Neural progenitor cell (in vitro differentiated cells): ENCODE data around the gene GRIP1. TPM values are rescaled to one million over a fixed set of nuclear protein-coding genes. Genes with fewer than 3 reads are reported as not detected.

ENCODE experiments used
- DNase-seq: peaks from one replicate; pipeline ENCODE4 v3.0.0-alpha.2; 2016; ENCODE audit warnings: low spot score
- H2AFZ ChIP-seq: fragments of 200-600 bp; sonication (generic); replicated peaks from 2 replicates; pipeline ENCODE4 v1.6.1; 2016; ENCODE audit warnings: antibody characterized with exemption
- H3F3A ChIP-seq: fragments of 200-600 bp; sonication (generic); 2 replicates; pipeline ENCODE4 v1.6.1; 2016; ENCODE audit warnings: antibody characterized with exemption, low read depth
- H3K27ac ChIP-seq: fragments of 200-600 bp; sonication (generic); 2 replicates; pipeline ENCODE4 v1.5.1; 2016; ENCODE audit warnings: mild to moderate bottlenecking
- H3K27me3 ChIP-seq: fragments of 200-600 bp; sonication (generic); 2 replicates; pipeline ENCODE4 v1.6.1; 2016; ENCODE audit warnings: mild to moderate bottlenecking, moderate library complexity
- H3K36me3 ChIP-seq: fragments of 200-600 bp; sonication (generic); 2 replicates; pipeline ENCODE4 v1.5.1; 2016
- H3K4me1 ChIP-seq: fragments of 200-600 bp; sonication (generic); 2 replicates; pipeline ENCODE4 v1.6.1; 2016; ENCODE audit warnings: mixed run types
- H3K4me2 ChIP-seq: fragments of 200-600 bp; sonication (generic); 2 replicates; pipeline ENCODE4 v1.6.1; 2016
- H3K4me3 ChIP-seq: fragments of 200-600 bp; sonication (generic); 2 replicates; pipeline ENCODE4 v1.5.1; 2016
- H3K79me2 ChIP-seq: fragments of 200-600 bp; sonication (generic); 2 replicates; pipeline ENCODE4 v1.6.1; 2016; ENCODE audit warnings: low read depth
- H3K9ac ChIP-seq: fragments of 200-600 bp; sonication (generic); 2 replicates; pipeline ENCODE4 v1.6.1; 2016
- H3K9me3 ChIP-seq: fragments of 200-600 bp; sonication (generic); 2 replicates; pipeline ENCODE4 v1.5.1; 2016; ENCODE audit warnings: low read depth
- H4K20me1 ChIP-seq: fragments of 200-600 bp; sonication (generic); 2 replicates; pipeline ENCODE4 v1.6.1; 2016; ENCODE audit warnings: low read depth
- H3K27ac Mint-ChIP-seq: 3 replicates; pipeline ENCODE4 v1.8.0; 2021; ENCODE audit warnings: mixed read lengths
- H3K27me3 Mint-ChIP-seq: 2 replicates; pipeline ENCODE4 v1.8.0; 2022; ENCODE audit warnings: low read depth, mild to moderate bottlenecking, inconsistent platforms, moderate library complexity, mixed read lengths; ENCODE audit not compliant: insufficient read depth
- H3K36me3 Mint-ChIP-seq: 3 replicates; pipeline ENCODE4 v1.8.0; 2021; ENCODE audit warnings: mixed read lengths
- H3K4me1 Mint-ChIP-seq: 3 replicates; pipeline ENCODE4 v1.8.0; 2021; ENCODE audit warnings: mixed read lengths
- H3K4me3 Mint-ChIP-seq: 3 replicates; pipeline ENCODE4 v1.8.0; 2021; ENCODE audit warnings: mild to moderate bottlenecking, moderate library complexity, mixed read lengths
- H3K9me3 Mint-ChIP-seq: 3 replicates; pipeline ENCODE4 v1.8.0; 2020; ENCODE audit warnings: mixed read lengths
- EZH2 ChIP-seq: fragments of 200-600 bp; sonication (generic); IDR thresholded peaks from 2 replicates; pipeline ENCODE4 v1.6.1; 2017; ENCODE audit warnings: antibody characterized with exemption, mild to moderate bottlenecking, moderate library complexity
- EZH2phosphoT487 ChIP-seq: fragments of 200-600 bp; sonication (generic); IDR thresholded peaks from 2 replicates; pipeline ENCODE4 v1.6.1; 2017; ENCODE audit warnings: antibody characterized with exemption
- total RNA-seq: library from RNA; depleted of rRNA; stranded (reverse); fragments of >200 nt; gene quantifications from 2 replicates; pipeline ENCODE4 v1.2.3, GENCODE V29; 2015; ENCODE audit warnings: low replicate concordance
- TF ChIP-seq, protein P1 (sequence below): fragments of 200-600 bp; sonication (generic); IDR thresholded peaks from 2 replicates; pipeline ENCODE4 v1.5.1; 2017; ENCODE audit warnings: antibody characterized with exemption, mild to moderate bottlenecking

GRIP1 gene
- total RNA-seq, 1 donor from 2014 or later: 38.2 TPM

- H3K36me3 Mint-ChIP-seq: no peaks in the 10 kb centered on the region
Measured at GRCh38 chr12:66467932-66468331, 210.9 kb downstream of the GRIP1 start.

DNA sequence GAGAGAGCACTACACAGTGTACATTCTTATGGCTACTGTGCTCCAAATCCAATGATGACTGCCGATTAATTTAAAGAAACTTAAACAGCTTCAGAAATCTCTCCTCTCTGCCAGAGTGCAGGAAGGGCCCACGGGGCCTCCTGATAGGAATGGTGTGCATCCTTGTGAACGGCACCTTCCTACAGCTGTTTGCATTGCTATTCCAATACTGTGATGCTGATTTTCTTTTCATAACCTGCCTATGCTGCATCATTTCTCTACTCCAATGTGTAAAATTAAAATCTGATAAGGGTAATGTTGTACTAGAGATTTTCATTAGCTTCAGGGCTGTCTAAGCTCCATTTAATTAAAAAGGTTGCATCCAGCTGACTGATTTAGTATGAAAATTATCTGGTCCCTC is 217.5 kb downstream of the GRIP1 start:
- H3K4me3 Mint-ChIP-seq: no peak overlapping the region
- peaks cover 2% of the 10 kb centered on the region for H3K27me3 Mint-ChIP-seq
- Histone ChIP-seq H3K9ac (no peak overlapping the region), H4K20me1 (no peaks in the 10 kb centered on the region), H3K27me3 (no peaks in the 10 kb centered on the region), H3F3A (no peaks in the 10 kb centered on the region), H2AFZ (no peak overlapping the region), H3K79me2 (no peaks in the 10 kb centered on the region), H3K4me3 (no peak overlapping the region), H3K36me3 (no peaks in the 10 kb centered on the region), H3K27ac (no peak overlapping the region), H3K4me2 (no peak overlapping the region), H3K9me3 (no peaks in the 10 kb centered on the region), H3K4me1 (no peaks in the 10 kb centered on the region)
- H3K4me1 Mint-ChIP-seq: peaks cover 4% of the 10 kb centered on the region
- TF ChIP-seq EZH2 (no peak), EZH2phosphoT487 (no peak)
- TF ChIP-seq, protein P1, sequence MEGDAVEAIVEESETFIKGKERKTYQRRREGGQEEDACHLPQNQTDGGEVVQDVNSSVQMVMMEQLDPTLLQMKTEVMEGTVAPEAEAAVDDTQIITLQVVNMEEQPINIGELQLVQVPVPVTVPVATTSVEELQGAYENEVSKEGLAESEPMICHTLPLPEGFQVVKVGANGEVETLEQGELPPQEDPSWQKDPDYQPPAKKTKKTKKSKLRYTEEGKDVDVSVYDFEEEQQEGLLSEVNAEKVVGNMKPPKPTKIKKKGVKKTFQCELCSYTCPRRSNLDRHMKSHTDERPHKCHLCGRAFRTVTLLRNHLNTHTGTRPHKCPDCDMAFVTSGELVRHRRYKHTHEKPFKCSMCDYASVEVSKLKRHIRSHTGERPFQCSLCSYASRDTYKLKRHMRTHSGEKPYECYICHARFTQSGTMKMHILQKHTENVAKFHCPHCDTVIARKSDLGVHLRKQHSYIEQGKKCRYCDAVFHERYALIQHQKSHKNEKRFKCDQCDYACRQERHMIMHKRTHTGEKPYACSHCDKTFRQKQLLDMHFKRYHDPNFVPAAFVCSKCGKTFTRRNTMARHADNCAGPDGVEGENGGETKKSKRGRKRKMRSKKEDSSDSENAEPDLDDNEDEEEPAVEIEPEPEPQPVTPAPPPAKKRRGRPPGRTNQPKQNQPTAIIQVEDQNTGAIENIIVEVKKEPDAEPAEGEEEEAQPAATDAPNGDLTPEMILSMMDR: no peak
- no peaks in the 10 kb centered on the region for H3K9me3 Mint-ChIP-seq
- H3K27ac Mint-ChIP-seq: no peak overlapping the region
- no peak for DNase-seq
- no peaks in the 10 kb centered on the region for H3K36me3 Mint-ChIP-seq

More at GRCh38 chr12:66467932-66468331, 210.9 kb downstream of the GRIP1 start:
- Mint-ChIP-seq H3K27me3 (peaks cover 2% of the 10 kb centered on the region), H3K4me3 (no peak overlapping the region), H3K4me1 (peaks cover 4% of the 10 kb centered on the region), H3K9me3 (no peaks in the 10 kb centered on the region), H3K27ac (no peak overlapping the region)
- H4K20me1 ChIP-seq: no peaks in the 10 kb centered on the region
- H3F3A ChIP-seq: no peaks in the 10 kb centered on the region
- no peak for TF ChIP-seq EZH2phosphoT487
- TF ChIP-seq, protein P1: no peak
- no peak for TF ChIP-seq EZH2
- H3K27me3 ChIP-seq: no peaks in the 10 kb centered on the region
- no peaks in the 10 kb centered on the region for H3K79me2 ChIP-seq
- H3K4me2 ChIP-seq: no peak overlapping the region
- no peaks in the 10 kb centered on the region for H3K36me3 ChIP-seq
- H3K27ac ChIP-seq: no peak overlapping the region
- no peak overlapping the region for H2AFZ ChIP-seq
- H3K9me3 ChIP-seq: no peaks in the 10 kb centered on the region
- no peak overlapping the region for H3K4me3 ChIP-seq
- no peaks in the 10 kb centered on the region for H3K4me1 ChIP-seq
- DNase-seq: no peak
- H3K9ac ChIP-seq: no peak overlapping the region

DNA sequence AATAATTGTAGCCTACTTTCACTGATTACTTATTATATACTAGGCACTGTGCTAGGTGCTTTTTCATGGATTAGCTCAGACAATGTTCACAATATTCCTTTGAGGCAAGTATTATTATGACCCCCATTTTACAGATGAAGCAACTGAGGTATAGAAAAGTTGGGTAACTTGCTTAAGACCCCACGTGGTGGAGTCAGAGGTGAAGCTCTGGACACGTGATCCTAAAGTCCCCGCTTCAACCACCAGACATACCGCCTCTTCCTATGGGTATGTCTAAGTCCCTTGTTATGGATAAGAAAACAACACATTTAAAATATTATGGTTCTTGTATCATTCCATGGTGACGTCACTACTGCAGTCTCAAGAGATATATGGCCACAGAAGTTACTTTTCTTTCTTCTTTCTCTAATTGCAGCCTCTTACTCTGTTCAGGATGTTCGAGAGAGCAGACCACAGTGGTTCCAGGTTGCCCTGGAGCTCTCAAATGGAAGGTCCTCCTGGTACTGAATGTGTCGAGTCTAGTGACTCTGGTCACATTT is 218.9 kb downstream of the GRIP1 start:
- no peak for DNase-seq
- Histone ChIP-seq H3K27ac (no peak overlapping the region), H4K20me1 (no peaks in the 10 kb centered on the region), H3F3A (no peaks in the 10 kb centered on the region), H3K36me3 (no peaks in the 10 kb centered on the region), H3K79me2 (no peaks in the 10 kb centered on the region), H3K4me3 (no peak overlapping the region), H2AFZ (no peak overlapping the region), H3K4me2 (no peak overlapping the region), H3K27me3 (no peaks in the 10 kb centered on the region), H3K9me3 (no peaks in the 10 kb centered on the region), H3K9ac (no peak overlapping the region), H3K4me1 (no peaks in the 10 kb centered on the region)
- TF ChIP-seq EZH2phosphoT487: no peak
- TF ChIP-seq, protein P1: no peak
- no peak for TF ChIP-seq EZH2
- H3K36me3 Mint-ChIP-seq: peaks cover 3% of the 10 kb centered on the region
- H3K4me3 Mint-ChIP-seq: no peak overlapping the region
- H3K27ac Mint-ChIP-seq: no peak overlapping the region
- H3K9me3 Mint-ChIP-seq: no peaks in the 10 kb centered on the region
- no peaks in the 10 kb centered on the region for H3K27me3 Mint-ChIP-seq
- H3K4me1 Mint-ChIP-seq: peaks cover 4% of the 10 kb centered on the region
